GM19239 (cell line): ENCODE data around the gene BICRA.
"Not testable (repeated sequence)": the region's sequence is repeated elsewhere in the genome, so short reads cannot be mapped to it uniquely, and the experiment has no call there.

Experiments
- DNase-seq: peaks from one replicate; pipeline ENCODE4 v3.0.0; 2011; ENCODE audit warnings: low spot score; ENCODE audit not compliant: insufficient read length
- FAIRE-seq: peaks from 2 replicates; lab custom pipeline; 2011; peaks lifted over from hg19 to GRCh38; lab: Jason Lieb, UNC

The BICRA gene

DNA sequence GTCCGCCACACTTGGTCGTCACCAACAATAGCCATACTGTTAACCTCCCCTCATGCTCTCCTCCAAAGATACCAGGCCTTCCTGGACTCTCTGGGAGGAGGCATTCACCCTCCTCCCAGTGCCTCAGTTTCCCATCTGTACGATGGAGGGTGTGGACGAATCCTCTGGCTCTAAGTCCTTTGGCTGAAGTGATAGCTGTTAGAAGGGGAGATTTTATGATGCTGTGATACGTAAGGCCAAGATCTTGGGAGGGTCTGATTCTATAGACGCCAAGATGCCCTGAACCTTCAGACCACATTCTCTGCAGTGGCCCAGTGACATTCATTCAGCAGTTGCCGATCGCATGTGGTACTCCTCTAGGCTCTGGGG is 121.6 kb downstream of the BICRA start:
- DNase-seq (no peak), FAIRE-seq (no peak)

DNA sequence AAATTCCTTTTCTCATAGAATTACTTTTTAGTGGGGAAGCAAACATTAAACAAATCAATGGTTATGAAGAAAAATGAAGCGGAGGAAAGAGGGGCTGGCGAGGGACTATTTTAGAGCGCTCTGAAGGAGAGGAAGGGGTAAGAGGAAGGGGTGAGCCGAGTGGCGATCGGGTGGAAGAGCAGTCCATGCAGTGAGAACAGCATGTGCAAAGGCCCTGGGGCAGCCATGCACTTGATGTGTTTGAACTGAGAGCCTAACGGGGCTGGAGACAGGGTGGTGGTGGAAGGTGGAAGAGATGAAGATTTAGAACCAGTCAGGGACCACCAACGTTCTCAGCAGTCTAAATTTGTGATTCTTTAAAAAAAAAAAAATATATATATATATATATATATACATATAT is 122.0 kb downstream of the BICRA start:
- DNase-seq (no peak), FAIRE-seq (no peak)

DNA sequence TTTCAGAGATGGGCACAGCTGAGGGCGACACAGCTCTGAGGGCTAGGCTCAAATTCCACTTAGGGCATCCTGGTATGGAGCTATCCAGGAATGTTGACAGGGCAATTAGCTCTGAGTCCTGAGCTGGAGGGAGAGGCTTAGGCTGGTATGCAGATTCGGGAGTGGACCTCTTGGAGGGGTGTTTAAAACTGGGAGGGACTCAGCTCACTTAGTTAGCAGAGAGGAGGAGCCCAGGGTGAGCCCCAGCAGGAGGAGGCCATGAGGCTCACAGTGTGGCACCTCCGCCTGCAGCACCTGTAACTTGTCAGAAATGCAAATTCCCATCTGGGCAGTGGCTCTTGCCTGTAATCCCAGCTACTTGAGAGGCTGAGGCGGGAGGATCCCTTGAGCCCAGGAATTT is 126.2 kb downstream of the BICRA start:
- FAIRE-seq (no peak), DNase-seq (no peak)

DNA sequence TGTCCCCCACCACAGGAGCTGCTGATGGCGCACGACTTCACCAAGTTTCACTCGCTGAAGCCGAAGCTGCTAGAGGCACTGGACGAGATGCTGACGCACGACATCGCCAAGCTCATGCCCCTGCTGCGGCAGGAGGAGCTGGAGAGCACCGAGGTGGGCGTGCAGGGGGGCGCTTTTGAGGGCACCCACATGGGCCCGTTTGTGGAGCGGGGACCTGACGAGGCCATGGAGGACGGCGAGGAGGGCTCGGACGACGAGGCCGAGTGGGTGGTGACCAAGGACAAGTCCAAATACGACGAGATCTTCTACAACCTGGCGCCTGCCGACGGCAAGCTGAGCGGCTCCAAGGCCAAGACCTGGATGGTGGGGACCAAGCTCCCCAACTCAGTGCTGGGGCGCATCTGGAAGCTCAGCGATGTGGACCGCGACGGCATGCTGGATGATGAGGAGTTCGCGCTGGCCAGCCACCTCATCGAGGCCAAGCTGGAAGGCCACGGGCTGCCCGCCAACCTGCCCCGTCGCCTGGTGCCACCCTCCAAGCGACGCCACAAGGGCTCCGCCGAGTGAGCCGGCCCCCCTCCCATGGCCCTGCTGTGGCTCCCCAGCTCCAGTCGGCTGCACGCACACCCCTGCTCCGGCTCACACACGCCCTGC is 132.1 kb downstream of the BICRA start:
- FAIRE-seq = no peak
- no peak for DNase-seq

DNA sequence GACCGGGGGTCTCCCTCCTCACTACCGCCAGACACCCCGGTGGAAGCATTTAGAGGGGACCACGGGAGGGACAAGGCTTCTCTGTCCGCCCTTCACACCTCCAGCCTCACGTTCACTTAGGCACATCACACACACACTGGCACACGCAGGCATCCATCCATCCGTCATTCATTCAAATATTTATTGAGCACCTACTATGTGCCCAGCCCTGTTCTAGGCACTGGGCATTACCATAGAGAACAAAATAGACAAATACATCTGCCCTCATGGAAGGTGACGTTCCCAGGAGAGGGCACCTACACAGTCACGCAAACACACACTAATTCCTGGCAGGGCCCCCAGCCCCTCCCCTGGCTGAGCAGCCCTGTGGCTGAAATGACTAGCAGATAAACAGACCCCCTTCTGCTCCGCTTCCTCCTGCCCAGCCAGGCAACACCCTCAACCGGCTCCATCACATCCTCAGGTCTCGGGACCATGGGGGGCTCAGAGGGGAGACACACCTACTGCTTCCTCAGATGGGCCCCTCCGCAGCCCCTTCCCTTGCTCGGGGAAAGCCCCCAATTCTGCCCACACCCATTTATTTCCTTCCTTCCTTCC is 132.7 kb downstream of the BICRA start:
- FAIRE-seq = no peak
- DNase-seq = no peak

DNA sequence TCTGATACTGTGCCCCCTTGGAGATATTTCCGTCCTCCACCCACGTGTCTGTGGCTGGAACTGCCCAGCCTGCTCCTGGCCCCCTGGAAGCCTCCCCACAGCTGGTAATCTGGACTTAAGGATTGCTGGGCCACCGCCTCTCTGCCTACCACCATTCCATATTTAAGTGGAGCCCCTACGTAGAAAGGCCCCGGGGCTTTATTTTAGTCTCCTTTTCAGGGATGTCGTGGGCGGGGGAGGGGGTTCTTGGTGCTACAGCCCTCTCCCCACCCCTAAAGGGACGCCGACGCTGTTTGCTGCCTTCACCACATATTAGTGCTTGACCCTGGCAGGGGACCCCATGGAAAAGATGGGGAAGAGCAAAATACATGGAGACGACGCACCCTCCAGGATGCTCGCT is 133.7 kb downstream of the BICRA start:
- FAIRE-seq (no peak), DNase-seq (no peak)

DNA sequence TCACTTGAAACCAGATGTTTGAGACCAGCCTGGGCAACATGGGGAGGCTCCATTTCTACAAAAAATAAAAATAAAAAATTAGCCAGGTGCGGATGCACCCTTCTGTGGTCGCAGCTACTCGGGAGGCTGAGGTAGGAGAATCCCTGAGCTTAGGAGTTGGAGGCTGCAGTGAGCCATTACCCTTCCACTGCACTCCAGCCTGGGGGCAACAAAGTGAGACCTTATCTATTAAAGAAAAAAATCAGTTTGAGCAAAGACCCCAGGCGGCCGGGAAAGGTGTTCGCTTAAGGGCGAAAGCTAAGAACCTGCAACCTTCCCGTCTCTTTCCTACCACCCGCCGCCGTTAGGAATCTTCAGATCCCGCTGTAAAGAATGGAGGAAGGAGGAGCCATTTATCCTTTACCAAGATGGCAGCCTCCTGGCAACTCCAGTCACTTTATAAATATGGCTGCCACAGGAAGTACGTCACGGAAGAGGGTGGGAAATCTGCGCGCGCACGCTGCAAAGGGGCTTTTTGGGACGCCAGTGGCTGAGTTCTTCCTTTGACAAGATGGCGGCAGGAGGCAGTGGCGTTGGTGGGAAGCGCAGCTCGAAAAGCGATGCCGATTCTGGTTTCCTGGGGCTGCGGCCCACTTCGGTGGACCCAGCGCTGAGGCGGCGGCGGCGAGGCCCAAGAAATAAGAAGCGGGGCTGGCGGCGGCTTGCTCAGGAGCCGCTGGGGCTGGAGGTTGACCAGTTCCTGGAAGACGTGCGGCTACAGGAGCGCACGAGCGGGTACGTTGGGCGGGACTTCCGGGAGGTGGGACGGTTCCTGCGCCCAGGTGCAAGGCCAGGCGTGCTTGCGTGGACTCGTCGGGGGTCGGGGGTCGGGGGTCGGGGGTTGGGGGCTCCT is 136.3 kb downstream of the BICRA start, which contains the start of gene NOP53:
Gene NOP53 (plus strand): TSS at position 537 of the 892 bp plus-strand sequence. CDS start 14 bp downstream, at position 551.
- peak; percentile 95 for FAIRE-seq
- DNase-seq = peak; percentile 95

DNA sequence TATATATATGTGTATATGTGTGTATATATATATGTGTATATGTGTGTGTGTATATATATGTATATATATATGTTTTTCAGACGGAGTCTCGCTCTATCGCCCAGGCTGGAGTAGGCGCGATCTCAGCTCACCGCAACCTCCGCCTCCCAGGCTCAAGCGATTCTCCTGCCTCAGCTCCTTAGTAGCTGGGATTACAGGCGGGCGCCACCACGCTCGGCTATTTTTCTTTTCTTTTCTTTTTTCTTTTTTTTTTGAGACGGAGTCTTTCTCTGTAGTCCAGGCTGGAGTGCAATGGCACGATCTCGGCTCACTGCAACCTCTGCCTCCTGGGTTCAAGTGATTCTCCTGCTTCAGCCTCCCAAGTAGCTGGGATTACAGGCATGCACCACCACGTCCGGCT is 137.2 kb downstream of the BICRA start:
- not testable (repeated sequence) for FAIRE-seq, DNase-seq

DNA sequence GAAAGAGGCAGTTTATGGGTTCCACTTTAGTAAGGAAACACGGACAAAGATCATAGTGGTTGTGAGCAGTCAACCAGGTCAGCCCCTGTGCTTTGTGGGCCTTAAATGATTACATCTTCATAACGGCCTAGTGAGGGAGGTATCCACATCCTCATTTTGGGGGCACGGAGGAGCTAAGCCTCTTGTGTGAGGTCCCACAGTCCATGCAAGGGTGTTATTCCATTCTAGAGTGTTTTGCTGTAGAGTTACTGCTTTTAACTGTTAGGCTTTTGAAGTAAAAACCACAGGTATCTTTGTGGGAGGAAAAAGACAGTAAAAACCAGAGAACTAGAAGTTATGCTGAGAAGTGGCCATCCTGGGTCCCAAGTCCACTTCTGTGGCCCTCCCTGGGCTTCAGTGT is 140.4 kb downstream of the BICRA start:
- FAIRE-seq (no peak), DNase-seq (no peak)

DNA sequence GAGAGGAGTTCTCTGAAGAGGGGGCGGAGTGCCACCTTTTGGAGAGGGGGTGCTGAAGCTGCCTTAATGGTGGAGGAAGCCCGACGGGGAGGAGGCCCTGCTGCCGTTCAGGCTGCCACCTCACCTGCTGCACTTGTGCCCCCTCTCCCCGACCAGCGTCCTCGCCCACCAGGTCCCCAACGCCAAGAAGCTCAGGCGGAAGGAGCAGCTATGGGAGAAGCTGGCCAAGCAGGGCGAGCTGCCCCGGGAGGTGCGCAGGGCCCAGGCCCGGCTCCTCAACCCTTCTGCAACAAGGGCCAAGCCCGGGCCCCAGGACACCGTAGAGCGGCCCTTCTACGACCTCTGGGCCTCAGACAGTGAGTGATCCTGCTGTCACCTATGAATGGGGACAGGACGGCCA is 141.8 kb downstream of the BICRA start:
- DNase-seq (no peak), FAIRE-seq (no peak)

DNA sequence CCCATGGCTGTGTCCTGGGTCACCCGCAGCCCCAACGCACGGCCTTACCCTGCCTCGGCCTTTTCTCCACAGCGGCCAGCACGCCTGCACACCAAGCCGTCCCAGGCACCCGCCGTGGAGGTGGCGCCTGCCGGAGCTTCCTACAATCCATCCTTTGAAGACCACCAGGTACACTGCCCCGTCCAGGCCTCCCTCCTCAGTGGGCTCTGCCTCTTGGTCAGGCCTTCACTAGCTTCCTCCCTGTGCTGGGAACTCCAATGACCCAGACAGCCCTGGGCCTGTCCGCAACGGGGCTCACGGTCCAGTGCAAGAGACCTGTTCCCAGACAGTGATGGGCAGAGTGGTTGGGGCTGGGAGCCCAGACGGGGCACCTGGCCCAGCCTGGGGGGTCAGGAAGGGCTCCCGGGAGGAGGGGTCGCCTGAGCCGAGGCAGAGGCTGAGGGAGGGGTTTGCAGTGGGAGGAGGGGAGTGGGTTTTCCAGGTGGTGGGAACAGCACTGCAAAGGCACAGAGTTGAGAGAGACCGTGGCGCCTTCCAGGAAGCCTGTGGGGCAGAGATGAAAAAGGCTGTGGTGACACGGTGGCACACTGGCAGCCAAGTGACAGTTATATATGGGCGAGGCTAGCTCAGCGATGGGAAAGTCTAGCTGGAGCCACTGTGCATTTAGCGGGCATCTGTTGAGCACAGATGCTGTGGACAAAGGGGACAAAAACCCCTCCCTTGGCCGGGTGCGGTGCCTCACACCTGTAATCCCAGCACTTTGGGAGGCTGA is 143.7 kb downstream of the BICRA start:
- DNase-seq = no peak
- no peak for FAIRE-seq
